GM19351 (cell line): ENCODE data around the gene WDR49.

Experiments
- ATAC-seq: cut with Tn5 transposase; IDR thresholded peaks from one replicate; pipeline ENCODE4 v1.9.1; 2021; ENCODE audit warnings: mild to moderate bottlenecking, moderate library complexity; ENCODE audit not compliant: unreplicated experiment

The WDR49 gene

GRCh38 chr3:167491621-167492020, 162.1 kb downstream of the WDR49 start:
- no peak for ATAC-seq

- ATAC-seq, result no peak
These were observed 164.2 kb downstream of the WDR49 start for GRCh38 chr3:167489571-167489970.

GRCh38 chr3:167487556-167487955, 166.2 kb downstream of the WDR49 start:
- ATAC-seq, result no peak

GRCh38 chr3:167484551-167484950, 169.2 kb downstream of the WDR49 start:
- ATAC-seq, result no peak

GRCh38 chr3:167483708-167484475, 169.8 kb downstream of the WDR49 start:
- ATAC-seq, result no peak

GRCh38 chr3:167481164-167481563, 172.6 kb downstream of the WDR49 start:
- no peak for ATAC-seq

- no peak for ATAC-seq
These were observed 173.0 kb downstream of the WDR49 start for GRCh38 chr3:167480748-167481147.

GRCh38 chr3:167473863-167474262, 179.9 kb downstream of the WDR49 start, which contains the start of gene SERPINI2:
SERPINI2 (minus strand) TSS chr3:167474042; CDS start chr3:167471834, 2,208 bp downstream.
- no peak for ATAC-seq

- ATAC-seq, result no peak
These were observed 184.4 kb downstream of the WDR49 start for GRCh38 chr3:167469381-167469780.

GRCh38 chr3:167467848-167468611, 185.7 kb downstream of the WDR49 start:
- no peak for ATAC-seq

GRCh38 chr3:167466966-167467365, 186.8 kb downstream of the WDR49 start:
- ATAC-seq, result no peak

GRCh38 chr3:167456157-167456799, 197.5 kb downstream of the WDR49 start:
- ATAC-seq, result no peak

- no peak for ATAC-seq
These were observed 199.9 kb downstream of the WDR49 start for GRCh38 chr3:167453815-167454214.

GRCh38 chr3:167451282-167451681, 202.5 kb downstream of the WDR49 start:
- ATAC-seq, result no peak

- ATAC-seq, result no peak
These were observed 203.1 kb downstream of the WDR49 start for GRCh38 chr3:167450675-167451074.

GRCh38 chr3:167450195-167450594, 203.5 kb downstream of the WDR49 start:
- peak; percentile 51 for ATAC-seq

GRCh38 chr3:167445491-167445890, 208.3 kb downstream of the WDR49 start:
- no peak for ATAC-seq

GRCh38 chr3:167441256-167441655, 212.5 kb downstream of the WDR49 start:
- ATAC-seq, result no peak

- ATAC-seq, result peak; percentile 54
These were observed 216.2 kb downstream of the WDR49 start for GRCh38 chr3:167437428-167438139.
